CD4-positive, alpha-beta T cell treated with Interleukin-15 for 4 hours (primary cell): ENCODE data around the gene XPR1.

Source experiments
- DNase-seq: peaks from one replicate; pipeline ENCODE4 v3.0.0-alpha.2; 2020; ENCODE audit warnings: low spot score

Gene XPR1

GRCh38 chr1:180932378-180932777 lies 300.6 kb downstream of the XPR1 start:
- DNase-seq = no peak

- no peak for DNase-seq
These were observed 301.3 kb downstream of the XPR1 start for GRCh38 chr1:180933141-180933540.

GRCh38 chr1:180934563-180934962 lies 302.7 kb downstream of the XPR1 start:
- no peak for DNase-seq

- no peak for DNase-seq
These were observed 303.7 kb downstream of the XPR1 start for GRCh38 chr1:180935326-180936109.

- DNase-seq = no peak
These were observed 304.5 kb downstream of the XPR1 start for GRCh38 chr1:180936110-180937011.

GRCh38 chr1:180937012-180937372 lies 305.2 kb downstream of the XPR1 start:
- no peak for DNase-seq

GRCh38 chr1:180937624-180938225 lies 305.9 kb downstream of the XPR1 start:
- DNase-seq = no peak

GRCh38 chr1:180939073-180939710 lies 307.4 kb downstream of the XPR1 start:
- DNase-seq = no peak

- no peak for DNase-seq
These were observed 307.9 kb downstream of the XPR1 start for GRCh38 chr1:180939711-180940103.
